ENCODE measurements around the gene OCA2.

Gene OCA2

DNA sequence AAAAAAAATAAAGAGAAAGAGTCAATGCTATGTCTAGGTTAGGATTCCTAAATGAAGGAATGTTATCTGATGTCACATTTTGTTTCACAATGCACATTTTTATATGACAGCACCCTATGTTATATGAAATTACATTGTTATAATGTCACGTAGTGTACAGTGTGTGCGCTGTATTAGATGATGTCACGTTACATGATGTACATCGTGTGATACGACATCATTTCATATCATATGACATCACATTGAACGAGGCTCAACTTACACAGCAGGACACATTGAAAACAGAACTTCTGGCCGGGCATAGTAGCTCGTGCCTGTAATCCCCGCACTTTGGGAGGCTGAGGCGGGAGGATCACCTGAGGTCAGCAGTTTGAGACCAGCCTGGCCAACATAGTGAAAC lies 150.0 kb downstream of the OCA2 start:
- no peak for DNase-seq (ENCODE audit: low read depth in 2 of 2)

DNA sequence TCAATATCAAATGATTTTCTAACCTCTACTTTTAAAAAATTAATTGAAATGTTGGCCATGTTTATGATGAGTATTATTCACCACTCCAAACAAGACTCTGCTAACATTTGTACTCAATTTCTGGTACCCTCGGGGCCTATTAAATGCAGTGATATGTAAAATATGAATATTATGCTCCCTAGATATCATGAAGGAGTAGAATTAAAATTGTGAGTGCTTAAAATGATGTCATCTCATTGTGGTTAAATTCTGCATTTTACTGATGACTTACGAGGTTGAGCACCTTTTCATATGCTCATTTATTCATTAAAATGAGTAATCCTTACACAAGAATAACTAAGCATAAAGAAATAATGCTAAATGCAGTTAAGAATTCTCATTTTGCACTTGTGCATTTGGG lies 159.9 kb downstream of the OCA2 start:
- no peak for DNase-seq (ENCODE audit: low read depth in 2 of 2)

DNA sequence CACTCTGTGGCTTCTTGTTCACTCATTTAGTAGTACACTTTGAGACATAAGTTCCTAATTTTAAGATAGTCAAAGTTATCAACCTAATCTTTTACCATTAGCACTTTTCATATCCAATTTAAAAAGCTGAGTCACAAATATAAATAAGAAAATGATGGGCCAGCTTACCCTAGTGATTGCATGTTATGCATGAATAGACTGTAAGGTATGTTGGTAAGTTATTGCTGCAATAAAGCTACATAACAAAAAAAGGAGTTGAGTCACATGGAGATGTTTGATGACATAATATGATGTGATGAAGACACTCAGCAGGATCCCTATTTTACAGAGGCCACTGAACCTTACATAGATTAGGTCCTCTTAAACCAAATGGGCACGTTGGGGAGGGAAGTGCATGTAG lies 161.3 kb downstream of the OCA2 start:
- no peak for DNase-seq (ENCODE audit: low read depth in 2 of 2)

DNA sequence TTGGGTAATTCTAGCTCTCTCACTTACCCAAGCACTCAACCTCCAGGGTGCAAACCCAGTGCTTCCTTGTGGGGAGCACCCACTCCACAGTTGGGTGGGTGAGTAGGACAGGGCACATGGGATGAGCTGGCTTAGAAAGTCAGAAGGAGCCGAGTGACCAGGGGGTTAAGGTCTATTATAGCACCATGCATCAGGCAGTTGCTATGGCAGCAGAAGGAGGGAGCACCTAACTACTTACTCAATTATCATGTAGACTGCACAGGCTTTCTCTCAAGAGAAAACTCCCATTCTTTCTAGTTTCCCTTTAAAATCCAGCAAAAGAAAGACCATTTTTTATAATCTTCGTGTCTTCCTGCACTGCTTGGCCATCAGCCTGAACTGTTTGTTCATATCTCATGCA lies 163.0 kb downstream of the OCA2 start:
- no peak for DNase-seq (ENCODE audit: low read depth in 2 of 2)

DNA sequence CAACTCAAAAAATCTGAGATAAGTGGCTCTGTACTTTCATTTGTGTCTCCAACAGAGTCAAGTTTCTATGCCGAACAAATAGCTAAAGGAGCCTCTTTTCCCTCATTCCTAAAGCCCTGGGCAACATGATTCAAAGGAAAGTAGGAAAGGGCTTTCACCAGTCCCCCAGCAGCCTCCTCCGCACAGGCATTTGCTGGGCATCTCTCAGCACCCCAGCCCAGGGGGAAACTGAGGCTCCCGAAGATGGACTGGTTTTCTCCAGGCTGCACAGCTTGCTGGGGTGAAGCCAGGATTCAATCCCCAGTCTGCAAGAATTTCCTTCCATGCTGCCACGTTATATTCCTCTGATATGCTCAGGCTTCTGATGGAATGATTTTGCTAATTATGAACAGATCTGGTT lies 163.8 kb downstream of the OCA2 start:
- DNase-seq (ENCODE audit: low read depth in 2 of 2): no peak

DNA sequence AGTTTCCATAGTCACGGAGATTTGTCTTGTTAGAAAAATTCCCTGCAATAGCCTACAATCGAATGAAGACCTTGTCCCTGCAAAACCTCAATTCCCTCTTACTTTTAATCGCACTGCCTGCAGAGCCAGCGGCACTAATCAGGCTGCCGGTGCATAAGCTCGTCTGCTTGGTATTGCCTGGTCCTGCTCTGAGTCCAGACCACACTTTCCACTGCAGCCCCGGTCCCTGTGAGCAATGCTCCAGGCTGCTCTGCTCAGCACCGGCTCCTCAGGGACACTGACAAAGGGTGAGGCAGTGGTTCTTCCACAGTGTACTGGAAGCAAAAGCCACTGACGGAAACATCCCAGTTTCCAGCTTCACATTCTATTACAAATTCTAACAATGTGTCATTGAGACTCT lies 164.3 kb downstream of the OCA2 start:
- DNase-seq (ENCODE audit: low read depth in 2 of 2): no peak

DNA sequence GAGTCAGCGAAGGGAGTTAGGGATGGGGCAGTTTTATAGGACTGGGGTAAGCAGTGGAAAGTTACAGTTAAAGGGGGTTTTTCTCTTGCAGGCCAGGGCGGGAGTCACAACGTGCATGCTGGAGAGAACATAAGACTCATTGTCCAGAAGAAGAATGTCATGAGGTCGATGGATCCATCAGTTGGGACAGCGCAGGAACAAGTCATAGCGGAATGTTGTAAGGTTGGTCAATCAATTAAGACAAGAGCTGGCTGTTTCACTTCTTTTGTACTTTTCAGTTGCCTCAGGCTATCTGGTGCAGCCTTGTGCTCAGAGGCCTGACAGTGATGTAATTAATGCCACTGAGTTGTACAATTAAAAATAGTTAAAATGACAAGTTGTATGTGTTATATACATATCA lies 165.6 kb downstream of the OCA2 start:
- DNase-seq (ENCODE audit: low read depth in 2 of 2): no peak

DNA sequence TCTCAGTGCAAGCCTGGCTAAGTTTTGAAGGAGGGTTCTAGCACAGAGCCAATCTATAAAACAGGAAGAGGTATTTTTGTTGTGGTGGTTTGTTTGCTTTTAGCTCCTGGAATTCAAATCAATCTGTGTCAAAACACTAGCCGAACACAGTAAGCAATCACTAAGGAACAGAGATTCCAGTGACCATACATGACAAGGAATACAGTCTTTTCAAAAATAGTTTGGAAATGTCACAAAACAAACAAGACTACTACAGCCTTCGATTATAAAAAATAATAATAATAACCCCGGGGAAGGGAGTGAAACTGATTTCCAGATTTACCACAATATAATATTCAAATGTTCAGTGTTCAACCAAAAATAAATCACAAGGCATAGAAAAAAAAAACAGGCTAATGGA lies 166.5 kb downstream of the OCA2 start:
- no peak for DNase-seq (ENCODE audit: low read depth in 2 of 2)

DNA sequence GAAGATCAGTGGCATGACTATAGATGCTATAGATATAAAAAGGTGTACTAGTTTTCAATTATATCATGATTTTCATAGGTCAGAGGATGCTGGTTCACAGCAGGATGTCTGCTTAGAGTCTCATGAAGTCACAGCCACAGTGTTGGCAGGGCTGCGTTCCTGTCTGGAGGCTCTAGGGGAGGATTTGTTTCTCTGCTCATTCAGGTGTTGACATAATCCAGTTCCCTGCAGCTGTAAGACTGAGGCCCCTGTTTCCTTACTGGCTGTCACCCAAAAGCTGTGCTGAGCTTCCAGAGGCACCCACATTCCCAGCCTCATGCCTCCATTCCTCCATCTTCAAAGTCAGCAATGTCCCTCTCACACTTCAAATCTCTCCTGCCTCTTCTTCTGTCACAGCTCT lies 170.7 kb downstream of the OCA2 start:
- no peak for DNase-seq (ENCODE audit: low read depth in 2 of 2)

DNA sequence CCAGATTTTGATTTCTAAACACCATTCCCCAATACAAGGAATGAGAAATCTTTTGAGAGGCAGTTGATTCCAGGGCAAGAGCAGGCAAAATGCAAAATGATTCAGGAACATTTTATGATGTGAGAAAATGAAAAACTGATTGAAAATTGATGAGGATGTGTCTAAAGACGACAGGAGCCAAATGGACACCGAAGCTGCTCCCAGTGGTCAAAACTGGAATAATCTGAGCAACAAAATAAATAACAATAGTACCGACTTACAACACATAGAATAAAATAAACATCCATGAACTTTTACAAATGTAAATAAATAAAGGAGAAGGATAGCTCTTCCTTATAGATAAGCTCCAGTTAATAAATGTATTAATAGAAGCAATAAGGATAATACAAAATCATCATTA lies 186.8 kb downstream of the OCA2 start:
- DNase-seq (ENCODE audit: low read depth in 2 of 2): no peak

DNA sequence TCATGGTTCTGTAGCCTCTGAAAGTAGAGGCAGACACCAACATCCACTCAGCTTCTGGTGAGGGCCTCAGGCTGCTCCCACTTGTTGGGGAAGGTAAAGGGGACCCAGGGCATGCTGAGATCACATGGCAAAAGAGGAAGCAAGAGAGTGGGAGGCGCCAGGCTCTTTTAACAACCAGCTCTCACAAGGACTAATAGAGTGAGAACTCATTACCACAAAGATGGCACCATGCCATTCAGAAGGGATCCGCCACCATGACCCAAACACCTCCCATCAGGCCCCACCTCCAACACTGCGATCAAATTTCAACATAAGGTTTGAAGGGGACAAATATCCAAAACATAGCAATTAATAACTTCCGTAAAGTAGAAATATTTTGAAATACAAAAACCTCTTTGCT lies 192.3 kb downstream of the OCA2 start:
- no peak for DNase-seq (ENCODE audit: low read depth in 2 of 2)

DNA sequence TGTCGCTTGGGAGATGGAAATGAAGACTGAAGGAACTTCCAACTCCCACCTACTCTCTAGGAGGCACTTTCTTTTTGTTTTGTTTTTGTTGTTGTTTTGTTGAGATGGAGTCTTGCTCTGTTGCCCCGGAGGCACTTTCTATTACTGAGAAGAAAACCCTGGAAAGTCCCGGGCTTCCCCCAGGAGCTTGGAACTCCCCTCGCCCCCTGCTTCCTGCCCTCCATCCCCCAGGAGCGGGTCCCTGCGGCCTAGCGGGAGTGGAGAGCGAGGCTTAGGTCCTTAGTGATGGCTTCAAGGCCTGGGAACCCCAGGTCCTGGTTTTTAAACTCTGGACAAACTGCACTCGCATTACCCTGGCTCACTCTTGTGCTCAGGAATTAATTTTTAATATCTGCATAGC lies 195.7 kb downstream of the OCA2 start:
- no peak for DNase-seq (ENCODE audit: low read depth in 2 of 2)

DNA sequence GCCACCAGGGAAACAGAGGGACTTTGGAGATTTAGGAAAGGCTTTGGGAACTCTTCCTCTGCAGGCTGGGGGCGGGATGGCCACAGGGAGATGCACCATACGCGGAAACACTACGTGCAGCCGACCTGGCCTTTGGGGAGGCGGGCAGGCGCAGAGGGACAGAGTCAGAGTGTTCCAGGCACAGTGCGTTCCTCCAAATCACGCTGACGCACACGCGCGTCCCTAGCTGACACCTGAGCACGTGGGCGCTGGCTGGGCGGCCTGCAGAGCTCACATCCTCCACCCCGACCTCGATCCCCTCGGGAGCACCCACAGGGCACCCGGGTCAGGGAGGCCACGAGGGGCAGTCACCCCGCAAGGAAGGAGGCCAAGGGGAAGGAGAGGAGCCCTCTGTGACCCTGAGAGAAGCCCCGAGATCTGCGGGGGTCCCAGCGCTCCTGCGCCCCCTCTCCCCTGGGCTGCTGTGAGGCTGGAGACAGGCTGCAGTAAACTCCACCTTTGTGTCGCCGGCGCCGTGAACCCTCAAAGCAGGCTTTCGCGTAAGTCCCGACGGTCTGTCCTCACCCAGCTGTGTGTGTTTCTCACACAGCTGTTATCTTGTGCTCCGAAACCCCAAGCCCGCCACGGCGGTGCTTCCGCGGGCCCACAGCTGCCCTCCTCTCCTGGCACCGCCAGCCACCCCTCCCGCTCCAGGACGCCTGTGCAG lies 196.3 kb downstream of the OCA2 start:
- no peak for DNase-seq (ENCODE audit: low read depth in 2 of 2)

DNA sequence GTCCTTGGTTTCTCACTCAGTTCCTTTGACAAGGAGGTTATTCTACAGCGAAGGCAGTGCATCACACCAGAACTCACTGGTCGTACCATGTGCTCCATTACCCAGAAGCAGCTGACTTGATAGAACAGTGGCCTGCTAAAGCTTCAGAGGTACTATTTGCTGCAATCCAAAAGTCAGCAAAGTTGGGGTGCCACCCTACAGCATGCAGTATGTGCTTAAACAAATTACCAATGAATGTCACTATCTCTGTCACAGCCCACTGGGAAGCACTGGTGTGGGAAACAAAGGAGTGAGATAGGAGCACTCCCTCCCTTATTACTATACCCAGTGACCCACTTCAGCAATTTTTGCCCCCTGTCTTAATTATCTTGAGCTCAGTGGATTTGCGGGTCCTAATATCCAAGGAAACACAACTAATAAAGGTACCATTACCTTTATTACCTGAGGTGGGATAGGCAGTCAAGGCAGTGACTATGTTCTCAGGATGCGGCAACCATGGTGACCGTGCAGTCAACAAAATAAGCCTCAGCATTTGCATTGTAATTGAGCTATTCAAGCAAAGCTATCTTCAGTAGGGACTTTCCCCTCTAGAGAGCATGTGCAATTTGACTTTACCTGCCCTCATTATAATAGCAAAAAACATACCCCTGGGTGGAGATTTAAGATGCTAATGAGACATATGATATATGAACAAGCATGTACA lies 199.4 kb downstream of the OCA2 start:
- no peak for DNase-seq (ENCODE audit: low read depth in 2 of 2)

DNA sequence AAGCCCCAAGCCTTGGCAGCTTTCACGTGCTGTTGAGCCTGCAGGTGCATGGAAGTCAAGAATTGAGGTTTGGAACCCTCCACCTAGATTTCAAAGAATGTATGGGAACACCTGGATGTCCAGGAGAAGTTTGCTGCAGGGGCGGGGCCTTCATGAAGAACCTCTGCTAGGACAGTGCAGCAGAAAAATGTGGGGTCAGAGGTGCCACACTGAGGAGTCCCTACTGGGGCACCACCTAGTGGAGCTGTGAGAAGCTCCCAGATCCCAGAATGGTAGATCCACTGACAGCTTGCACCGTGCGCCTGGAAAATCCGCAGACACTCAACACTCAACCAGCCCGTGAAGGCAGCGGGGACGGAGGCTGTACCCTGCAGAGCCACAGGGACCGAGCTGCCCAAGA lies 201.6 kb downstream of the OCA2 start:
- DNase-seq (ENCODE audit: low read depth in 2 of 2): no peak

DNA sequence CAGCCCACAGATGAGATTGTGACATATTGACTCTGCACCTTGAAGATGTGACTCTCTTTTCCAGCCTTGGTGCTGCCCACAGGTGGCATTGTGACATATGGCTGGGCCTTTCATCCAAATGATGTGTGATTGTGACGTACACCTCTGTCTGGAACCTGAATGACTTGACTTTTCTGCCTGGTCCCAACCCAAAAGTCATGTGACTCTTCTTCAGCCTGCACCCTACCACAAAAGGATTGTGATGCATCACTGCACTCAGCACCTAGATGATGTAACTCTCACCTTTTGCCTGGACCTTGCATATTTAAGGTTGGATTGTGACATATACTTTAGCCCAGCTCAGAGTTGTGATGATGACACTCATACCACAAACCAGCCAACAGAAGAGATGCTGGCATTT lies 204.5 kb downstream of the OCA2 start:
- DNase-seq (ENCODE audit: low read depth in 2 of 2): no peak

DNA sequence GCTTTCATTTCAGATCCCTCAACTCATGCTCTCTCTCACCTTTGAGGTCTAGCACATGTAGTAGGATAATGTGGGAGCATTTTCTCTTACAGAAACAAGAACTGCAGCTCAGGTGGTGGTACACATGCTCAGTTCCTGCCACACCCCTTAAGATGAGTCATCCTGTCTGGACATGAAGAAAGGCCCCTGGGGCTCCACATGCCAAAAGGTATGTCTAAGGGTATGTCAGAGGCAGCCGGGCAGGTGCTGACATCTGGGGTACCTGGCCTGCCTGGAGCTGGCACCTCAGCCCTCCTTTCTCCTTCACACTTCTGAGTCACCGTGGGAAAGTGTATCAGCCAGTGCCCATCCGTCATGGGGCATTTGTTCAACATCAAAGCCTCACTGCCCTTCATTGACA lies 209.9 kb downstream of the OCA2 start:
- no peak for DNase-seq (ENCODE audit: low read depth in 2 of 2)

DNA sequence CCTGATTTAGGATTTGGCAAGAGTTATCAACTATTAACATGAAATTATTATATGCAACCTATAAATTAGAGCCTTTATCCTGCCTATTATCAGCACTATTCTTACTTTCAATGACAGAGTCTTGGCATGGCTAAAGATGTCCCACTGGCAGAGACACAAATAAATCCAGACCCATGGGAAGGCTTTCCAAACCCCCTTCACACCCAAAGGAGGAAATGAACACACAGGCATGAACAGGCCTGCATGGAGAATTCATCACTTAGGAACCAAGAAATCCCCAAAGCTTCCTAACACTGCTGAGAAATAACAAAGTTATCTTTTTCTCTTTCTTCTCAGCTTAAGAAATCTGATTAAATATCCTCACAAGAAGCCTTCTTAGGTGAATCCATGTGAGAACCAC lies 213.9 kb downstream of the OCA2 start:
- no peak for DNase-seq (ENCODE audit: low read depth in 2 of 2)

DNA sequence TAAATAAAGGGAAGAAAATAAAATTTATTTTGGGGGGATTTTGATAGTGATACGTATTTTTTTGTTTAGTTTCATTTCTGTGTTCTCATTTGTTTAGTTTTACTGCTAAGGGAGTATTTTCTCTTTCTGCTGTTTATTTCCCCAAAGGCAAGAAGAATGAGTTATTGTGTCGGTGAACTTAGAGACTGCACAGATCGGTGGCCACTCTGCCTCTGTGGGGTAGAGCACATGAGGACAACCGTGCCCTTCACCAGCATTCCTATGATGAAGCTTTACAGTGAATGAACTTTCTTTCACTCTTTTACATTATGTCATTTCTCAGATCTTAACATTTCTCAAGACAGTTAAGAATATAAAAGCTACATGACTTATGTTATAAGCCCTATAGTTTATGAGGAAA lies 214.4 kb downstream of the OCA2 start:
- no peak for DNase-seq (ENCODE audit: low read depth in 2 of 2)

DNA sequence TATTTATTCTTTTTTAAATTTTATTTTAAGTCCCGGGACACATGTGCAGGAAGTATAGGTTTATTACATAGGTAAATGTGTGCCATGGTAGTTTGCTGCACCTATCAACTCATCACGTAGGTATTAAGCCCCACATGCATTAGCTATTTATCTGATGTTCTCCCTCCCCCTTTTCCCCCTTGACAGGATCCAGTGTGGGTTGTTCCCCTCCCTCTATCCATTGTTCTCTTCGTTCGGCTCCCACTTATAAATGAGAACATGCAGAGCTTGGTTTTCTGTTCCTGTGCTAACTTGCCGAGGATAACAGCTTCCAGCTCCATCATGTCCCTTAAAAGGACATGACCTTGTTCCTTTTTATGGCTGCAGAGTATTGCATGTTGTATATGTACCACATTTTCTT lies 220.3 kb downstream of the OCA2 start:
- DNase-seq (ENCODE audit: low read depth in 2 of 2): no peak

DNA sequence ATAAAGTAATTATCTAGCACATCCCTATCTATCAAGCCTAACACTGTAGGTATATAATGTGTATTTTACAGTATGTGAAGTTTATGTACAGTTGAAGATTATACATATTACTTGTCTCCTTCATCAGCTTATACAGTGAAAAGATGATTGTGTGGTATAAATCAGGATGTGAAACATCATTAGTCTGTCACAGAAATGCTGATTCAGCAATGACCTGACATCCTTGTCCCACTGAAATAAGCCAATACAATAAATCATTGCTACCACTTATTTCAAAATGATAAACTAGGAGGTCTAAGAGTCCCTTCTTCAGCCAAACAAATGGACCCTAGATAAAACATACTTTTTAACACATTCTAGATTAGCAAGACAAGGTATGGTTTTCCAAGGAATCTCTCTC lies 225.3 kb downstream of the OCA2 start:
- no peak for DNase-seq (ENCODE audit: low read depth in 2 of 2)

DNA sequence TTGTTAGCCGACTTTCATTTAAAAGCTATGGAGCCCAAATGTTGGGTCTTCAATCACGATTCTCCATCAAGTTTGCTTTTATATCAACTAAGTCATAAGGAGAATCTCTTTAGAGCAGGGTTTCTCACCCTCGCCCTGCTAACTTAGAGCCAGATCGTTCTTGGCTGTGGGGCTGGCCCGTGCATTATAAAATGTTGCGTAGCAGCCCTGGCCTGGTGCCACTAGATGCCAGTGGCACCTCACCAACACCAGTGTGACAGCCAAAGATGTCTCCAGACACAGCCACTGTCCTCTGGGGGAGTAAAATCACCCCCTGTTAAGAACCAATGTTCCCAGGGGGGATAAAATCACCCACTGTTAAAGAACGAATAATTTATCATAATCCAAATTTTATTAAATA lies 226.1 kb downstream of the OCA2 start:
- no peak for DNase-seq (ENCODE audit: low read depth in 2 of 2)

DNA sequence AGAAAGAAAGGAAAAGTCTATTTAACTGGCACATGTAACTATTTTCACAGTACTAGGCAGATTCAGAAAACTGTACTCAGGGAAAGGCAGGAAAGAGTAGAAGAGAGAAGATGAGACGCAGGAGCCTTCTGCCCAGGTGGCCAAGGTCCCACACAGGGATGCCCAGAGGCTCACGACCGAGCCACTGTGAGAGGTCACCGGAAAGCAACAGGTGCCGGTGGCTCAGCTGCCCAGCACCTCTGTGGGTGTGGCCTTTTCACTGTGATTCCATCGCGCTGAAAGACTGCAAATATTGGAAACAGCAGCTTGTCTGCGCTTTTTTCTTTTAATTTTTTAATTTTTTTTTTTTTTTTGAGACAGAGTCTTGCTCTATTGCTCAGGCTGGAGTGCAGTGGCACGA lies 226.8 kb downstream of the OCA2 start:
- no peak for DNase-seq (ENCODE audit: low read depth in 2 of 2)

DNA sequence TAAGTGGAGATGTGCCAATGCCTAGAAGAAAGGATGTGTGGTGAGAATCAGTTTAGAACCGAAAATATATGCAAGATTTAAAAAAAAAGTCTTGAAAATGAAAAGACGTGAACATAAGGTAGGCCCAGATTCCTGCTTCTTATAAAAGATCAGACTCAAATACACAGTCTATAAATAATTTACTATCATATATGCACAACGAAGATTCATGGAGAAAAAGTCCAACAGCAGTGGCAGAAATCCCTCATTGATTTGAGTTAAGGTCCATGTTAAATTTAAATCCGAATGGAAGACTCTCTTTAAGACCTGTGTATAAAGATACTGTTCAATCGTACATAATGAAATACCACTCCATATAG lies 227.2 kb downstream of the OCA2 start:
- no peak for DNase-seq (ENCODE audit: low read depth in 2 of 2)

Measured in stimulated activated CD8-positive, alpha-beta memory T cell treated with anti-CD3 and anti-CD28 coated beads, Interleukin-7, amount 100 ng/mL, for 4 hours (primary cell).